ENCODE data around the gene HS3ST5. TPM values are rescaled to one million over a fixed set of nuclear protein-coding genes. Genes with fewer than 3 reads are reported as not detected.

Gene HS3ST5
- total RNA-seq, 1 donor from 2014 or later: not detected

DNA sequence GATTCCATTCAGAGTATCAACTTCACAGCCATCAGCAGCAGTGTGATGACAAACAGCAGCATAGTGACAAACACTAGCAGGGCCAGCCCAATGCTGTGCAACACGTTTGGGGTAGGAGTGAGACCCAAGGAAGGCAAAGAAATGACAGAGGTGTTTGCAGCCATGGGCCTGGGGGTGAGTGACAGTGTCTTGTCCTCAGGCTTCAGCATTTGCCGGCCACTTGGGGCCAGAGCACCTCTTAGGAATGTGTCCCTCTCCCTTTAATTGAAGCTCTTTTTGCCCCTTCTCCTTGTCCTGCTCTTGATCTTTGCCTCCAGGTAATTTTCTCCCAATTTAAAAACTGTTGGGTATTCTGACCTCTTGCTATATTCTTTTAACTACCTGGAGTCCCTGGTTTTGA is 84.4 kb downstream of the HS3ST5 start:
- Histone ChIP-seq H3K27me3 (no peaks in the 10 kb centered on the region), H3K9me3 (no peaks in the 10 kb centered on the region), H3K36me3 (no peaks in the 10 kb centered on the region), H3K27ac (no peak overlapping the region), H3K4me3 (no peak overlapping the region), H3K4me1 (no peaks in the 10 kb centered on the region)
- no peak for TF ChIP-seq CTCF (IDR thresholded peaks at IDR 0.05)
- intact Hi-C loops (cut with DNase I): no loop called here
- DNase-seq (ENCODE audit: extremely low spot score in 2 of 2): no peak

- no peak for DNase-seq (ENCODE audit: extremely low spot score in 2 of 2)
- TF ChIP-seq CTCF (IDR thresholded peaks at IDR 0.05) (no peak), POLR2A (IDR thresholded peaks at IDR 0.05) (no peak), POLR2AphosphoS5 (IDR thresholded peaks at IDR 0.05; ENCODE audit: insufficient read depth in 1 of 2, low read depth in 1 of 2) (no peak)
- no peaks in the 10 kb centered on the region for H3K27me3 ChIP-seq
- no peaks in the 10 kb centered on the region for H3K9me3 ChIP-seq
- no peak overlapping the region for H3K4me3 ChIP-seq
- intact Hi-C loops (cut with DNase I): no loop called here
- no peaks in the 10 kb centered on the region for H3K4me1 ChIP-seq
- H3K36me3 ChIP-seq: no peaks in the 10 kb centered on the region
- no peak overlapping the region for H3K27ac ChIP-seq
Observed at GRCh38 chr6:114253431-114253830, 89.4 kb downstream of the HS3ST5 start.

DNA sequence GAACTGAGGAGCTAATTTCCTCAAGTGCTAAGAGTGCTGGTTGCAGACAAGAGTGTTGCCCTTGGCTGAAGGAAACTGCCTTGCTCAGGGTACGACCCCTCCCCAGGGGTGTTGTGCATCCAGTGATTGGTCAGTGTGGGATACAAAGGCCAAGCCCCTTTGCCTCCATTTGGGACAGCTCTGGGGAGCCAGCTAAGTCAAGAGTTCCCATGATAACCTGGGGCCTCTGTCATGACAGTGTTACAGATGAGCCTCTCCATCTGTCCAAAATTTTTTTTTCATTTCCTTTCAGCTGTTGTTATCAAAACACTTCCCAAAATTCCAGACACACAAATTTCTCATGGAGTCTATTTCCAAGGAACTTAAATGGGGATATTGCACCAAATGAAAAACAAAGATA is 93.3 kb downstream of the HS3ST5 start:
- H3K9me3 ChIP-seq: no peaks in the 10 kb centered on the region
- H3K27ac ChIP-seq: no peak overlapping the region
- no peak overlapping the region for H3K4me3 ChIP-seq
- H3K27me3 ChIP-seq: no peaks in the 10 kb centered on the region
- DNase-seq (ENCODE audit: extremely low spot score in 2 of 2): no peak
- H3K36me3 ChIP-seq: no peaks in the 10 kb centered on the region
- intact Hi-C loops (cut with DNase I): no loop called here
- H3K4me1 ChIP-seq: no peaks in the 10 kb centered on the region
- TF ChIP-seq POLR2A (IDR thresholded peaks at IDR 0.05): no peak
- no peak for TF ChIP-seq CTCF (IDR thresholded peaks at IDR 0.05)
- TF ChIP-seq POLR2AphosphoS5 (IDR thresholded peaks at IDR 0.05; ENCODE audit: insufficient read depth in 1 of 2, low read depth in 1 of 2): no peak

GRCh38 chr6:114247101-114247500 is 95.7 kb downstream of the HS3ST5 start:
- H3K36me3 ChIP-seq: no peaks in the 10 kb centered on the region
- intact Hi-C loops (cut with DNase I): no loop called here
- no peak overlapping the region for H3K4me3 ChIP-seq
- no peaks in the 10 kb centered on the region for H3K27me3 ChIP-seq
- no peaks in the 10 kb centered on the region for H3K4me1 ChIP-seq
- no peaks in the 10 kb centered on the region for H3K9me3 ChIP-seq
- no peak overlapping the region for H3K27ac ChIP-seq
- no peak for DNase-seq (ENCODE audit: extremely low spot score in 2 of 2)
- TF ChIP-seq POLR2A (IDR thresholded peaks at IDR 0.05) (no peak), POLR2AphosphoS5 (IDR thresholded peaks at IDR 0.05; ENCODE audit: insufficient read depth in 1 of 2, low read depth in 1 of 2) (no peak), CTCF (IDR thresholded peaks at IDR 0.05) (no peak)

DNA sequence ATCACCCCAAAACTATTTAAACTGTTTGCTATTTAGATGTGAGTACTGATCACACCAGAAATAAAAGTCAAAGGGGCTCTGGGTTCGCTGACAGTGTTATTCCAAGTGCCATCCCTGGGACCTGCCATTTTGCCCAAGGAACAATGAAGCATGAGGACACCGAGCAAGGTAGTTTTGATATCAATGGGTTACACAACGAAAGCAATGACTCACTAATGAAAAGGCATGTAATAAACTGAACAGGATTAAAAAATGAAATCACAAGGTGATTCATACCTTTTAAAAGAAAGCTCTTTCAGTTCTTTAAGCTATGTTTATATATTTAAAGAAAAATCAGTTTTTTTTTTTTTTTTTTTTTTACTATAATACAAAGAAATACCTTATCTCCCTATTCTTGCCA is 102.0 kb downstream of the HS3ST5 start:
- intact Hi-C loops (cut with DNase I): no loop called here
- no peak overlapping the region for H3K4me3 ChIP-seq
- no peak for DNase-seq (ENCODE audit: extremely low spot score in 2 of 2)
- H3K27ac ChIP-seq: no peak overlapping the region
- H3K36me3 ChIP-seq: no peaks in the 10 kb centered on the region
- TF ChIP-seq POLR2A (IDR thresholded peaks at IDR 0.05) (no peak), CTCF (IDR thresholded peaks at IDR 0.05) (no peak), POLR2AphosphoS5 (IDR thresholded peaks at IDR 0.05; ENCODE audit: insufficient read depth in 1 of 2, low read depth in 1 of 2) (no peak)
- H3K4me1 ChIP-seq: no peaks in the 10 kb centered on the region
- H3K27me3 ChIP-seq: no peaks in the 10 kb centered on the region
- H3K9me3 ChIP-seq: no peaks in the 10 kb centered on the region
